Fibroblast of peridontal ligament (primary cell): Measurements from ENCODE around the gene KCNQ1.

ENCODE experiments used
- DNase-seq: peaks from one replicate; pipeline ENCODE4 v3.0.0-alpha.2; 2010; ENCODE audit errors: extremely low read depth

KCNQ1 gene

GRCh38 chr11:2459796-2460531 is 15.2 kb downstream of the KCNQ1 start:
- DNase-seq = no peak

GRCh38 chr11:2460540-2461252 is 15.9 kb downstream of the KCNQ1 start:
- DNase-seq = no peak

- DNase-seq = no peak
Measured at GRCh38 chr11:2461253-2461955, 16.6 kb downstream of the KCNQ1 start.

- no peak for DNase-seq
Measured at GRCh38 chr11:2461956-2462542, 17.2 kb downstream of the KCNQ1 start.

GRCh38 chr11:2462543-2462985 is 17.8 kb downstream of the KCNQ1 start:
- no peak for DNase-seq

- DNase-seq = no peak
Measured at GRCh38 chr11:2462986-2463765, 18.4 kb downstream of the KCNQ1 start.

GRCh38 chr11:2463766-2464277 is 19.0 kb downstream of the KCNQ1 start:
- DNase-seq = no peak

GRCh38 chr11:2464451-2465165 is 19.8 kb downstream of the KCNQ1 start:
- no peak for DNase-seq

GRCh38 chr11:2465202-2466068 is 20.6 kb downstream of the KCNQ1 start:
- no peak for DNase-seq

- no peak for DNase-seq
Measured at GRCh38 chr11:2466069-2466801, 21.4 kb downstream of the KCNQ1 start.

GRCh38 chr11:2466869-2467694 is 22.3 kb downstream of the KCNQ1 start:
- no peak for DNase-seq

GRCh38 chr11:2467695-2468055 is 22.9 kb downstream of the KCNQ1 start:
- no peak for DNase-seq

GRCh38 chr11:2468363-2469235 is 23.8 kb downstream of the KCNQ1 start:
- no peak for DNase-seq

- no peak for DNase-seq
Measured at GRCh38 chr11:2470495-2470894, 25.7 kb downstream of the KCNQ1 start.

GRCh38 chr11:2471048-2471803 is 26.4 kb downstream of the KCNQ1 start:
- no peak for DNase-seq

GRCh38 chr11:2471804-2472096 is 26.9 kb downstream of the KCNQ1 start:
- no peak for DNase-seq
